ENCODE measurements around the gene SUPT5H. TPM values are rescaled to one million over a fixed set of nuclear protein-coding genes. Genes with fewer than 3 reads are reported as not detected.

The SUPT5H gene
- total RNA-seq, 1 experiment from 2014 or later: 59.9 TPM

- no peaks in the 10 kb centered on the region for H4K20me1 ChIP-seq (ENCODE audit: low read length)
- H3K36me3 ChIP-seq (ENCODE audit: low read depth, low read length): peaks cover 31% of the 10 kb centered on the region; the same call in 1 of the 2 replicates
Measured at GRCh38 chr19:39463403-39463802, 18.0 kb downstream of the SUPT5H start.

GRCh38 chr19:39465956-39466747 lies 20.8 kb downstream of the SUPT5H start:
- Histone ChIP-seq H3K9me3 (ENCODE audit: low read length) (no peaks in the 10 kb centered on the region), H3K27me3 (ENCODE audit: low read length) (no peaks in the 10 kb centered on the region), H3K36me3 (ENCODE audit: low read depth, low read length) (peaks cover 42% of the 10 kb centered on the region; the same call in 1 of the 2 replicates), H3K4me1 (ENCODE audit: insufficient read depth, low read length) (no peaks in the 10 kb centered on the region), H2AFZ (ENCODE audit: low read length) (no peak overlapping the region), H3F3A (ENCODE audit: low read length, unreplicated experiment) (no peaks in the 10 kb centered on the region), H3K4me3 (ENCODE audit: low read length) (no peak overlapping the region), H3K9me2 (replicated peaks; ENCODE audit: low read length) (no peaks in the 10 kb centered on the region), H3K27ac (ENCODE audit: low read length) (no peak overlapping the region), H4K20me1 (ENCODE audit: low read length) (no peaks in the 10 kb centered on the region), H3K4me2 (ENCODE audit: low read length) (no peak overlapping the region), H3K79me2 (ENCODE audit: low read length) (no peaks in the 10 kb centered on the region), H3K9ac (ENCODE audit: low read length) (no peak overlapping the region)
- DNase-seq (no peak), ATAC-seq (no peak)
- POLR2A ChIA-PET (ENCODE audit: unreplicated experiment): no interaction called here
- intact Hi-C loops (cut with micrococcal nuclease): no loop called here
- no peak for TF ChIP-seq CTCF (conservative IDR thresholded peaks at IDR 0.05; ENCODE audit: low read depth, low read length)
- no peak for TF ChIP-seq EZH2 (IDR thresholded peaks at IDR 0.05; ENCODE audit: low read length, unreplicated experiment)
- TF ChIP-seq EZH2phosphoT487 (IDR thresholded peaks at IDR 0.05; ENCODE audit: borderline replicate concordance, low read length): no peak
- CTCF ChIA-PET: no interaction called here
- no TSS peak for BruUV-seq (replicated peaks)

More at GRCh38 chr19:39463403-39463802, 18.0 kb downstream of the SUPT5H start:
- Histone ChIP-seq H3K4me1 (ENCODE audit: insufficient read depth, low read length) (no peaks in the 10 kb centered on the region), H3K9me2 (replicated peaks; ENCODE audit: low read length) (no peaks in the 10 kb centered on the region), H3K79me2 (ENCODE audit: low read length) (no peaks in the 10 kb centered on the region), H3K4me3 (ENCODE audit: low read length) (no peak overlapping the region), H3K4me2 (ENCODE audit: low read length) (no peak overlapping the region), H3K9ac (ENCODE audit: low read length) (no peak overlapping the region), H3F3A (ENCODE audit: low read length, unreplicated experiment) (no peaks in the 10 kb centered on the region), H3K27ac (ENCODE audit: low read length) (no peak overlapping the region), H2AFZ (ENCODE audit: low read length) (no peak overlapping the region), H3K9me3 (ENCODE audit: low read length) (no peaks in the 10 kb centered on the region), H3K27me3 (ENCODE audit: low read length) (no peaks in the 10 kb centered on the region)
- intact Hi-C loops (cut with micrococcal nuclease): no loop called here
- DNase-seq (no peak), ATAC-seq (no peak)
- BruUV-seq (replicated peaks): no TSS peak
- POLR2A ChIA-PET (ENCODE audit: unreplicated experiment): interaction anchor here (0.6 kb wide), 1 partner anchor 17 kb away, joined by 21 read pairs; the partner anchor contains the start of gene TIMM50
- CTCF ChIA-PET: no interaction called here
- TF ChIP-seq EZH2 (IDR thresholded peaks at IDR 0.05; ENCODE audit: low read length, unreplicated experiment): no peak
- no peak for TF ChIP-seq CTCF (conservative IDR thresholded peaks at IDR 0.05; ENCODE audit: low read depth, low read length)
- TF ChIP-seq EZH2phosphoT487 (IDR thresholded peaks at IDR 0.05; ENCODE audit: borderline replicate concordance, low read length): no peak

- Histone ChIP-seq H4K20me1 (ENCODE audit: low read length) (no peaks in the 10 kb centered on the region), H3F3A (ENCODE audit: low read length, unreplicated experiment) (no peaks in the 10 kb centered on the region), H3K9me2 (replicated peaks; ENCODE audit: low read length) (no peaks in the 10 kb centered on the region), H3K9me3 (ENCODE audit: low read length) (no peaks in the 10 kb centered on the region), H3K9ac (ENCODE audit: low read length) (no peak overlapping the region), H3K79me2 (ENCODE audit: low read length) (no peaks in the 10 kb centered on the region), H3K36me3 (ENCODE audit: low read depth, low read length) (peaks cover 45% of the 10 kb centered on the region; the same call in 1 of the 2 replicates), H3K4me2 (ENCODE audit: low read length) (no peak overlapping the region), H3K27ac (ENCODE audit: low read length) (no peak overlapping the region), H2AFZ (ENCODE audit: low read length) (no peak overlapping the region), H3K4me3 (ENCODE audit: low read length) (no peak overlapping the region), H3K4me1 (ENCODE audit: insufficient read depth, low read length) (no peaks in the 10 kb centered on the region), H3K27me3 (ENCODE audit: low read length) (no peaks in the 10 kb centered on the region)
- intact Hi-C loops (cut with micrococcal nuclease): no loop called here
- POLR2A ChIA-PET (ENCODE audit: unreplicated experiment): no interaction called here
- ATAC-seq (no peak), DNase-seq (no peak)
- no peak for TF ChIP-seq CTCF (conservative IDR thresholded peaks at IDR 0.05; ENCODE audit: low read depth, low read length)
- no peak for TF ChIP-seq EZH2 (IDR thresholded peaks at IDR 0.05; ENCODE audit: low read length, unreplicated experiment)
- no peak for TF ChIP-seq EZH2phosphoT487 (IDR thresholded peaks at IDR 0.05; ENCODE audit: borderline replicate concordance, low read length)
- no TSS peak for BruUV-seq (replicated peaks)
- CTCF ChIA-PET: no interaction called here
Measured at GRCh38 chr19:39467941-39468340, 22.6 kb downstream of the SUPT5H start.
